K562 (cell line): ENCODE data around the gene GALNT17. TPM values are rescaled to one million over a fixed set of nuclear protein-coding genes. Genes with fewer than 3 reads are reported as not detected.
A peak's percentile ranks its signal among the peaks of the same experiment; 100 is the strongest.

ENCODE experiments used
- ATAC-seq: fragments of 200-7000 bp; cut with Tn5 transposase; 3 replicates; pipeline ENCODE4 v1.9.1; 2020; ENCODE audit warnings: moderate library complexity
- BruUV-seq: library from RNA; stranded (reverse); fragments of 400-500 nt; replicated peaks from 2 replicates; lab custom pipeline; 2021; lab: Mats Ljungman, UMichigan
- CTCF ChIA-PET: fragments of 300-600 bp; formaldehyde crosslinking; extraction: SDS; loops from one replicate; lab custom pipeline; 2021; ENCODE audit warnings: low intra/inter-chr PET ratio; lab: Yijun Ruan, JAX
- POLR2A ChIA-PET: fragments of 300-600, 350-650 bp; sonication (Branson Sonifier 250); formaldehyde crosslinking; extraction: SDS; loops from one replicate; lab custom pipeline; 2021; ENCODE audit warnings: antibody characterized with exemption, inconsistent platforms; lab: Yijun Ruan, JAX
- DNase-seq, 4 experiments: peaks; one replicate each; pipeline versions ENCODE4 v3.0.0 to v3.0.0-alpha.2; 2011 to 2018; ENCODE audit warnings: low spot score in 3 of 4, mixed read lengths in 3 of 4; ENCODE audit errors: extremely low read depth in 1 of 4
- FAIRE-seq: peaks from 2 replicates; lab custom pipeline; 2011; peaks lifted over from hg19 to GRCh38; lab: Jason Lieb, UNC
- H2AFZ ChIP-seq: 2 replicates; pipeline ENCODE4 v1.6.0; 2011; ENCODE audit warnings: low read depth, low read length, control low read depth, inconsistent platforms
- H3K27ac ChIP-seq: fragments of 200-600 bp; 3 replicates; pipeline ENCODE4 v1.8.0; 2011; ENCODE audit warnings: low read depth, mild to moderate bottlenecking, control low read depth, inconsistent platforms, low read length, moderate library complexity, mixed read lengths; ENCODE audit errors: extremely low read depth
- H3K27me3 ChIP-seq, 2 experiments: fragments of 300-600 bp in 1 of 2; 2 replicates in 1 of 2; 3 replicates in 1 of 2; pipeline versions ENCODE4 v1.6.0 to v1.8.0; 2011; ENCODE audit warnings: inconsistent platforms in 2 of 2, low read length in 2 of 2, mild to moderate bottlenecking in 1 of 2, mixed read lengths in 1 of 2, moderate library complexity in 1 of 2; ENCODE audit not compliant: control insufficient read depth in 2 of 2, insufficient read depth in 2 of 2
- H3K36me3 ChIP-seq: fragments of 300-600 bp; 3 replicates; pipeline ENCODE4 v1.8.0; 2011; ENCODE audit warnings: mild to moderate bottlenecking, low read length, inconsistent platforms; ENCODE audit not compliant: control insufficient read depth, insufficient read depth
- H3K4me1 ChIP-seq, 2 experiments: fragments of 200-600 bp in 1 of 2; replicated peaks in 1 of 2; 2 replicates in 1 of 2; 3 replicates in 1 of 2; pipeline versions ENCODE4 v1.5.1 to v1.8.0; 2011; ENCODE audit warnings: inconsistent platforms in 2 of 2, low read length in 2 of 2, mild to moderate bottlenecking in 1 of 2, mixed read lengths in 1 of 2, moderate library complexity in 1 of 2; ENCODE audit not compliant: control insufficient read depth in 2 of 2, insufficient read depth in 2 of 2
- H3K4me2 ChIP-seq: 2 replicates; pipeline ENCODE4 v1.6.1; 2011; ENCODE audit warnings: low read length, control low read depth, inconsistent platforms, mixed read lengths; ENCODE audit not compliant: insufficient read depth
- H3K4me3 ChIP-seq: fragments of 200-600 bp; sonication (generic), shearing (Covaris generic); 2 replicates; pipeline ENCODE4 v1.5.1; 2016; ENCODE audit warnings: control low read depth, inconsistent platforms
- H3K79me2 ChIP-seq: fragments of 200-600 bp; 3 replicates; pipeline ENCODE4 v1.8.0; 2011; ENCODE audit warnings: low read length, inconsistent platforms; ENCODE audit not compliant: control insufficient read depth, insufficient read depth
- H3K9ac ChIP-seq, 2 experiments: 2 replicates each; pipeline versions ENCODE4 v1.6.0 to v1.6.1; 2011; ENCODE audit warnings: low read depth in 2 of 2, low read length in 2 of 2, control low read depth in 1 of 2, inconsistent platforms in 1 of 2, mild to moderate bottlenecking in 1 of 2, mixed read lengths in 1 of 2; ENCODE audit not compliant: insufficient read depth in 1 of 2
- H3K9me1 ChIP-seq: one replicate; pipeline ENCODE4 v1.6.0; 2011; ENCODE audit warnings: inconsistent platforms, mild to moderate bottlenecking, low read length, moderate library complexity; ENCODE audit not compliant: control insufficient read depth, insufficient read depth
- H3K9me3 ChIP-seq: replicated peaks from 2 replicates; pipeline ENCODE4 v1.5.1; 2011; ENCODE audit warnings: low read depth, low read length, inconsistent platforms; ENCODE audit not compliant: control insufficient read depth, insufficient read depth
- H4K20me1 ChIP-seq: replicated peaks from 2 replicates; pipeline ENCODE4 v1.6.1; 2011; ENCODE audit warnings: low read length, inconsistent platforms, mixed read lengths; ENCODE audit not compliant: control insufficient read depth, insufficient read depth
- BHLHE40 ChIP-seq: IDR thresholded peaks from 2 replicates; pipeline ENCODE4 v1.6.1; 2011; ENCODE audit warnings: low read length, improper control_type of control experiment
- DIDO1 ChIP-seq: fragments of 450-650 bp; IDR thresholded peaks from 2 replicates; pipeline ENCODE4 v1.6.1; 2016; ENCODE audit warnings: low read depth, missing biosample characterization, missing genetic modification characterization
- KAT7 ChIP-seq: sonication (generic); formaldehyde crosslinking; IDR thresholded peaks from 2 replicates; pipeline ENCODE4 v1.8.0; 2022; ENCODE audit warnings: missing genetic modification reagents, mild to moderate bottlenecking, borderline replicate concordance
- MAFF ChIP-seq: IDR thresholded peaks from 2 replicates; pipeline ENCODE4 v1.6.1; 2012; ENCODE audit warnings: low read length, improper control_type of control experiment
- MAFG ChIP-seq: fragments of 450-650 bp; conservative IDR thresholded peaks from 2 replicates; pipeline ENCODE4 v1.6.1; 2016; ENCODE audit warnings: missing genetic modification characterization, missing compliant biosample characterization
- RAD21 ChIP-seq, 2 experiments: fragments of 250-450 bp in 1 of 2; fragments of 450-650 bp in 1 of 2; sonication (Bioruptor Pico) in 1 of 2; formaldehyde crosslinking in 1 of 2; IDR thresholded peaks in 1 of 2; conservative IDR thresholded peaks in 1 of 2; 2 replicates each; pipeline versions ENCODE4 v1.4.0 to v1.8.0; 2020 to 2022; ENCODE audit warnings: mild to moderate bottlenecking in 2 of 2, moderate library complexity in 1 of 2
- RBM39 ChIP-seq: fragments of 200-400 bp; formaldehyde crosslinking; optimal IDR thresholded peaks from 2 replicates; pipeline ENCODE3; 2018; ENCODE audit warnings: low read depth, low read length
- ZNF57 ChIP-seq: fragments of 450-650 bp; formaldehyde crosslinking; IDR thresholded peaks from 2 replicates; pipeline ENCODE4 v1.4.0; 2020; ENCODE audit warnings: mild to moderate bottlenecking, moderate library complexity
- WGBS: fragments of 100-300 bp; shearing (Covaris generic); methylation state at CpG from one replicate; pipeline ENCODE4 v1.1.6; 2016; ENCODE audit warnings: low coverage, mixed read lengths; ENCODE audit not compliant: insufficient coverage; ENCODE audit errors: missing lambda C conversion rate; 5-methylcytosine and 5-hydroxymethylcytosine counted together
- in situ Hi-C: fragments of 300-500 bp; cut with MboI; formaldehyde crosslinking; loops from 4 replicates; pipeline ENCODE4 v1.15.0; 2018; ENCODE audit warnings: inconsistent platforms, mixed read lengths
- intact Hi-C: fragments of 100-400 bp; cut with micrococcal nuclease; formaldehyde crosslinking; loops from 2 replicates; pipeline ENCODE4 v1.14.2; 2022
- polyA plus RNA-seq, 8 experiments: library from polyadenylated mRNA; depleted of rRNA in 4 of 8; stranded (reverse) in 5 of 8; unstranded in 3 of 8; fragments of >200 nt; fragmentation: Nextera tagmentation in 2 of 8; fragmentation: Illumina TruSeq in 1 of 8; extraction: Ambion mirVana in 2 of 8; extraction: Trizol in 1 of 8; gene quantifications; 2 replicates each; pipeline versions ENCODE4 v1.2.1 to v1.2.3, GENCODE V29; 2011 to 2014; ENCODE audit warnings: inconsistent platforms in 1 of 8, missing spikeins in 1 of 8
- total RNA-seq, 7 experiments: library from RNA; depleted of rRNA in 6 of 7; stranded (reverse); fragments of >200 nt in 6 of 7; fragmentation: Illumina TruSeq in 2 of 7; extraction: Trizol in 2 of 7; gene quantifications; 2 replicates each; pipeline versions ENCODE4 v1.2.1 to v1.2.3, GENCODE V29; 2011 to 2021; ENCODE audit warnings: low replicate concordance in 1 of 7
- TF ChIP-seq, protein P1 (sequence below): sonication (generic); formaldehyde crosslinking; IDR thresholded peaks from 2 replicates; pipeline ENCODE4 v1.8.1; 2022; ENCODE audit warnings: missing genetic modification reagents
- TF ChIP-seq, protein P2 (sequence below), 2 experiments: fragments of 450-650 bp; IDR thresholded peaks; 2 replicates each; pipeline ENCODE4 v1.6.1; 2018; ENCODE audit warnings: mild to moderate bottlenecking in 2 of 2, low read depth in 1 of 2; ENCODE audit not compliant: partially characterized antibody in 2 of 2

The GALNT17 gene
- total and polyA plus RNA-seq, 9 of the 15 experiments (the other 6 are each of a cell fraction or from before 2014, with no cell fraction given), result not detected

DNA sequence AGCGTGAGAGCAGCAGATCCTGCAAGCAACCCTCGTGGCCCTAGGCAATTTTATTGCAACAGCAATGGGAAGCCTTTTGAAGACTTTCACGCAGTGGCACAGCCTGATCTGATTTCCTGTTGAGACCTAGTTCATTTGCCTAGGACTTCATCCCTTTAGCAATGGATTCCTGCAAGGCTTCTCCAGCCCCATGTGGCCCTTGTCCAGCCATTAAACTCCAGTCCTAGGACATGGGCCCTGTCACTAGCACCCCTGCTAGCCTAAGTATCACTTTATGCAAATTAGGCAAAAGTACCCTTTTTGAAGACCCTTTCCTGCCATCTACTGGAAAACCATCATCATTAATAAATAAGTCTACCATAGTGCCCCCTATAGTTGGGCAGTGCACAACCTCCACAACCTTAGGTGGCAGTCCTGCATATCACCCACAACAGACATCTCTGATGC lies 379.4 kb downstream of the GALNT17 start (continued):
- TF ChIP-seq ZNF57 (CRISPR knock-in tag) (no peak), RAD21 (CRISPR knock-in tag; conservative IDR thresholded peaks at IDR 0.05 in 1 of 2, IDR thresholded peaks at IDR 0.05 in 1 of 2) (peak in 1 of 2 experiments; percentile 19; a peak in 1 of 4 replicates), RBM39 (no peak)
- TF ChIP-seq, protein P1, sequence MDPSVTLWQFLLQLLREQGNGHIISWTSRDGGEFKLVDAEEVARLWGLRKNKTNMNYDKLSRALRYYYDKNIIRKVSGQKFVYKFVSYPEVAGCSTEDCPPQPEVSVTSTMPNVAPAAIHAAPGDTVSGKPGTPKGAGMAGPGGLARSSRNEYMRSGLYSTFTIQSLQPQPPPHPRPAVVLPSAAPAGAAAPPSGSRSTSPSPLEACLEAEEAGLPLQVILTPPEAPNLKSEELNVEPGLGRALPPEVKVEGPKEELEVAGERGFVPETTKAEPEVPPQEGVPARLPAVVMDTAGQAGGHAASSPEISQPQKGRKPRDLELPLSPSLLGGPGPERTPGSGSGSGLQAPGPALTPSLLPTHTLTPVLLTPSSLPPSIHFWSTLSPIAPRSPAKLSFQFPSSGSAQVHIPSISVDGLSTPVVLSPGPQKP (CRISPR knock-in tag), result no peak
- TF ChIP-seq, all 486 proteins: peak for 3

DNA sequence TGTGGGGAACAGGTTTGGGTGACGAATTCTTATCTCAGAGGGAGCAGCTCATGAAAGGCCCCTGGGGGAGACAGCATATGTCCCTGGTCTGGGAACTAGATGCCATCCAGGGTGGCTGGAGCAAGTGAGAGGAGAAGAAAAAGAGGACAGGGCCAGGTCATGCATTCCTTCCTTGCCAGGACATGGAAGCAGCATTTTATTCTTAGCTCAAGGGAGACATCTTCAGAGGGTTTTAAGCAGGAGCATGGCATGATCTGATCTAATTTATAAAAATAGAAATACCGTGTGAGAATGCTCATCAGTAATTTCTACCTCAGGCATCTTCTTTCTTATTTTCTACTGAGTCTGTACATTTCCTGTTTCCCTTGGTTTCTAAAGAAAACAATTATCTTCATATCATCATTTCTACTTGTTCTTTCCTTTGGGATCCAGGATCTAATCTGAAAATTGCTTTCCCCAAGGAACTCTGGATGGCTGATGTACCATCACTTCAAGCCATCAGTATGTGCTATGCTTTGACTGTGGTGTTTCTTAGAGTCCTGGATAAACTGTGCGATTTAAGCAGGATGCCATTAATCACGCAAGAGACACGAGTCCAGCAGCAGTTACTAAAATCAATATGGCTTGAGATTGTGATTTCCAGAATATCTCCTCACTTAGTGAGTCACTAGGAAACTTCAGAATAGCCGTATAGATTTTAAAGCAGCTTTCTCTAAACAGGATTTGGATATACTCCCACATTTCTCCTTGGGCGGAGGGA lies 386.2 kb downstream of the GALNT17 start:
- in situ Hi-C loops (no loop called here), intact Hi-C loops (no loop called here)
- ATAC-seq (no peak), DNase-seq (no peak), FAIRE-seq (no peak)
- no peak overlapping the region for H3K27ac ChIP-seq
- H3K9me1 ChIP-seq, result no peaks in the 10 kb centered on the region
- H3K4me3 ChIP-seq, result no peak overlapping the region
- no peak overlapping the region for H3K4me2 ChIP-seq
- no TSS peak for BruUV-seq
- H3K9me3 ChIP-seq, result 0 out of 2 replicates have a peak, but pooled peaks cover 1% of the 10 kb centered on the region
- H3K27me3 ChIP-seq, result no peaks in the 10 kb centered on the region
- H3K9ac ChIP-seq, result no peak overlapping the region
- no peaks in the 10 kb centered on the region for H4K20me1 ChIP-seq
- CTCF ChIA-PET, result no interaction called here
- no peaks in the 10 kb centered on the region for H3K79me2 ChIP-seq
- H3K4me1 ChIP-seq, result no peaks in the 10 kb centered on the region
- no peak overlapping the region for H2AFZ ChIP-seq
- TF ChIP-seq BHLHE40 (no peak), KAT7 (CRISPR knock-in tag) (no peak), MAFG (tag) (no peak), DIDO1 (no peak), MAFF (no peak)
- TF ChIP-seq, protein P1 (CRISPR knock-in tag), result no peak
- TF ChIP-seq, protein P2, sequence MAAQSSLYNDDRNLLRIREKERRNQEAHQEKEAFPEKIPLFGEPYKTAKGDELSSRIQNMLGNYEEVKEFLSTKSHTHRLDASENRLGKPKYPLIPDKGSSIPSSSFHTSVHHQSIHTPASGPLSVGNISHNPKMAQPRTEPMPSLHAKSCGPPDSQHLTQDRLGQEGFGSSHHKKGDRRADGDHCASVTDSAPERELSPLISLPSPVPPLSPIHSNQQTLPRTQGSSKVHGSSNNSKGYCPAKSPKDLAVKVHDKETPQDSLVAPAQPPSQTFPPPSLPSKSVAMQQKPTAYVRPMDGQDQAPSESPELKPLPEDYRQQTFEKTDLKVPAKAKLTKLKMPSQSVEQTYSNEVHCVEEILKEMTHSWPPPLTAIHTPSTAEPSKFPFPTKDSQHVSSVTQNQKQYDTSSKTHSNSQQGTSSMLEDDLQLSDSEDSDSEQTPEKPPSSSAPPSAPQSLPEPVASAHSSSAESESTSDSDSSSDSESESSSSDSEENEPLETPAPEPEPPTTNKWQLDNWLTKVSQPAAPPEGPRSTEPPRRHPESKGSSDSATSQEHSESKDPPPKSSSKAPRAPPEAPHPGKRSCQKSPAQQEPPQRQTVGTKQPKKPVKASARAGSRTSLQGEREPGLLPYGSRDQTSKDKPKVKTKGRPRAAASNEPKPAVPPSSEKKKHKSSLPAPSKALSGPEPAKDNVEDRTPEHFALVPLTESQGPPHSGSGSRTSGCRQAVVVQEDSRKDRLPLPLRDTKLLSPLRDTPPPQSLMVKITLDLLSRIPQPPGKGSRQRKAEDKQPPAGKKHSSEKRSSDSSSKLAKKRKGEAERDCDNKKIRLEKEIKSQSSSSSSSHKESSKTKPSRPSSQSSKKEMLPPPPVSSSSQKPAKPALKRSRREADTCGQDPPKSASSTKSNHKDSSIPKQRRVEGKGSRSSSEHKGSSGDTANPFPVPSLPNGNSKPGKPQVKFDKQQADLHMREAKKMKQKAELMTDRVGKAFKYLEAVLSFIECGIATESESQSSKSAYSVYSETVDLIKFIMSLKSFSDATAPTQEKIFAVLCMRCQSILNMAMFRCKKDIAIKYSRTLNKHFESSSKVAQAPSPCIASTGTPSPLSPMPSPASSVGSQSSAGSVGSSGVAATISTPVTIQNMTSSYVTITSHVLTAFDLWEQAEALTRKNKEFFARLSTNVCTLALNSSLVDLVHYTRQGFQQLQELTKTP (IDR thresholded peaks at IDR 0.05; ENCODE audit: low read depth in 1 of 2, partially characterized antibody in 2 of 2), result no peak
- POLR2A ChIA-PET, result no interaction called here
- H3K36me3 ChIP-seq, result no peaks in the 10 kb centered on the region
- 0% methylated on average over 7 of the region's 7 CpGs for WGBS
